Kidney (tissue), 14 donors: ENCODE data around the gene CCDC97. TPM values are rescaled to one million over a fixed set of nuclear protein-coding genes. Genes with fewer than 3 reads are reported as not detected.

Experiments used
- DNase-seq, 5 donors: peaks; one replicate each; pipeline ENCODE4 v3.0.0-alpha.2; 2013 to 2020
- FAIRE-seq: peaks from 2 replicates; lab custom pipeline; 2012; peaks lifted over from hg19 to GRCh38; lab: Jason Lieb, UNC
- H3K27ac ChIP-seq, 2 donors: one replicate each; pipeline ENCODE4 v1.7.0; 2013; ENCODE audit warnings: low read depth in 2 of 2, low read length in 2 of 2, inconsistent platforms in 1 of 2
- H3K27me3 ChIP-seq: one replicate; pipeline ENCODE4 v1.7.1; 2013; ENCODE audit warnings: low read length, inconsistent platforms; ENCODE audit not compliant: control insufficient read depth, insufficient read depth
- H3K36me3 ChIP-seq, 3 donors: one replicate each; pipeline versions ENCODE4 v1.7.0 to v1.7.1; 2013; ENCODE audit warnings: low read length in 3 of 3, control low read depth in 1 of 3, inconsistent platforms in 1 of 3; ENCODE audit not compliant: insufficient read depth in 3 of 3, control insufficient read depth in 2 of 3
- H3K4me1 ChIP-seq, 3 donors: one replicate each; pipeline versions ENCODE4 v1.7.0 to v1.7.1; 2013; ENCODE audit warnings: low read length in 3 of 3, inconsistent platforms in 1 of 3, low read depth in 1 of 3; ENCODE audit not compliant: control insufficient read depth in 2 of 3, insufficient read depth in 2 of 3
- H3K4me3 ChIP-seq, 3 donors: one replicate each; pipeline versions ENCODE4 v1.7.0 to v1.8.1; 2013; ENCODE audit warnings: low read length in 3 of 3, control low read depth in 1 of 3, inconsistent platforms in 1 of 3
- H3K9ac ChIP-seq, 3 donors: one replicate each; pipeline versions ENCODE4 v1.7.0 to v1.7.1; 2013; ENCODE audit warnings: low read length in 3 of 3, control low read depth in 1 of 3, inconsistent platforms in 1 of 3
- H3K9me3 ChIP-seq, 3 donors: one replicate each; pipeline versions ENCODE4 v1.7.0 to v1.7.1; 2013; ENCODE audit warnings: low read length in 3 of 3, control low read depth in 1 of 3, inconsistent platforms in 1 of 3; ENCODE audit not compliant: control insufficient read depth in 2 of 3, insufficient read depth in 1 of 3
- intact Hi-C: fragments of 100-400 bp; cut with DNase I; formaldehyde crosslinking; loops from one replicate; pipeline ENCODE4 v1.11.1; 2022
- polyA plus RNA-seq: library from polyadenylated mRNA; stranded (reverse); fragments of 350-450 nt; fragmentation: Illumina TruSeq; extraction: RNeasy Lipid Tissue Mini Kit (QIAGEN cat#74804); gene quantifications from one replicate; pipeline ENCODE4 v1.2.3, GENCODE V29; 2014; ENCODE audit warnings: low read depth, low replicate concordance; ENCODE audit not compliant: insufficient read depth
- total RNA-seq: library from RNA; stranded (reverse); fragmentation: NEBNext Ultra II Directional; extraction: Animal tissue kit (Norgen Biotek cat#: 25700); gene quantifications from one replicate; pipeline ENCODE4 v1.2.1, GENCODE V29; 2021
- TF ChIP-seq, protein P1 (sequence below): IDR thresholded peaks from 3 replicates; pipeline ENCODE4 v1.5.1; 2012; ENCODE audit warnings: mild to moderate bottlenecking, moderate library complexity, borderline replicate concordance; ENCODE audit not compliant: insufficient read depth; ENCODE audit errors: extremely low read depth
- donor health status: control.
- donor health status: control.
- donor health status: control.
- donor health status: control.
- donor health status: control.
- donor health status: DM: yes; HTN: yes; CAD: no.
- donor health status: Normal renal cell carcinoma (clear cell type).

CCDC97 gene
- total and polyA plus RNA-seq, 2 donors from 2014 or later, result 9.8 to 28.1 TPM

DNA sequence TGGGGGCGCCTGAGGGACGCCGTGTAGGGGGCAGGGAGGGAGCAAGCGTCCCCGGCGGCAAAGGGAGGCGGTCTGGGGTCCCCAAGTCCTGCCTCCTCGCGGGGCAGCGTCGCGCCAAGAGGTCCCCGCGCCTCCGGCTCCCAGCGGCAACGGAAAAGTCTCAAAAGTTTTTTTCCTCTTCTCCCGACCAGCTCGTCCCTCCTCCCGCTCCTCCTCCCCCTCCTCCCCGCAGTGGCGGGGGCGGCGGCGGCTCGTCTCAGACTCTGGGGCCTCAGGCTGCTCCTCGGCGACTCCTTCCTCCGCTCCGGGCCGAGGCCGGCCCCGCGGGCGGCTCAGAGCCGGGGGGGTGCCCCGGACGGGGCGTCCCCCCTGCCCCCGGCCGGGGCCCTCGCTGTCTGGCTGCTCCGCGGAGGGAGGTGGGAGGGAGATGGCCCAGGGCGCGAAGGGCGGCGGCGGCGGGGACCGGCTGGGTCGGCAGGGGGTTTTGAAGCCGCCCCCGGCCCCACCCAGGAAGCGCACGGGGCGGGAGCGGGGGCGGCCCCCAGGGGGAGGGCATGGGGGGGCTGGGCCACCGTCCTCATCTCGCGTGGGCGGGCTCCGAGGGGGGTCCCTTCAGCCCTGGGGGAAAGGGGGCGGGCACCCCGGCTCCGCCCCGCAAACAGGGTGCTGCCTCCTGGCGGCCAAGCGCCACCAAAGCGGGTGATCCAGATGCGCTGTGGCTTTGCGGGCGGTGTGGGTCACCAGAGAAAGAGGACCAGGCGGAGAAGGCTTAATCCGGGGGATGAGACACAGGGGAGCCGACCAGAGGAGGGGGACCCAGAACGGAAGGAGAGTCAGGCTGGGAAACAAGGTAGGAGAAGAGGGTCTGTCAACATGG lies 43.7 kb downstream of the CCDC97 start, which contains the start of gene TGFB1:
TSS of gene TGFB1 (minus strand) at position 457 of the 877 bp plus-strand sequence. CDS start 878 bp downstream, outside the sequence.
- Histone ChIP-seq H3K27ac (peak within 1 kb of the TSS; percentile 43 to 80), H3K4me3 (peak within 1 kb of the TSS; percentile 56 to 74 (median 71)), H3K9me3 (no peaks in the 10 kb centered on the region), H3K27me3 (no peaks in the 10 kb centered on the region), H3K4me1 (peaks cover 0 to 21% (median 3%) of the 10 kb centered on the region in 3 donors), H3K9ac (peak within 1 kb of the TSS; percentile 36 to 69 (median 60)), H3K36me3 (no peaks in the 10 kb centered on the region)
- DNase-seq, result peak; percentile 74 to 96 (median 87)
- TF ChIP-seq, protein P1, sequence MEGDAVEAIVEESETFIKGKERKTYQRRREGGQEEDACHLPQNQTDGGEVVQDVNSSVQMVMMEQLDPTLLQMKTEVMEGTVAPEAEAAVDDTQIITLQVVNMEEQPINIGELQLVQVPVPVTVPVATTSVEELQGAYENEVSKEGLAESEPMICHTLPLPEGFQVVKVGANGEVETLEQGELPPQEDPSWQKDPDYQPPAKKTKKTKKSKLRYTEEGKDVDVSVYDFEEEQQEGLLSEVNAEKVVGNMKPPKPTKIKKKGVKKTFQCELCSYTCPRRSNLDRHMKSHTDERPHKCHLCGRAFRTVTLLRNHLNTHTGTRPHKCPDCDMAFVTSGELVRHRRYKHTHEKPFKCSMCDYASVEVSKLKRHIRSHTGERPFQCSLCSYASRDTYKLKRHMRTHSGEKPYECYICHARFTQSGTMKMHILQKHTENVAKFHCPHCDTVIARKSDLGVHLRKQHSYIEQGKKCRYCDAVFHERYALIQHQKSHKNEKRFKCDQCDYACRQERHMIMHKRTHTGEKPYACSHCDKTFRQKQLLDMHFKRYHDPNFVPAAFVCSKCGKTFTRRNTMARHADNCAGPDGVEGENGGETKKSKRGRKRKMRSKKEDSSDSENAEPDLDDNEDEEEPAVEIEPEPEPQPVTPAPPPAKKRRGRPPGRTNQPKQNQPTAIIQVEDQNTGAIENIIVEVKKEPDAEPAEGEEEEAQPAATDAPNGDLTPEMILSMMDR, result peak; percentile 73
- intact Hi-C loops, result no loop called here
- no peak for FAIRE-seq

DNA sequence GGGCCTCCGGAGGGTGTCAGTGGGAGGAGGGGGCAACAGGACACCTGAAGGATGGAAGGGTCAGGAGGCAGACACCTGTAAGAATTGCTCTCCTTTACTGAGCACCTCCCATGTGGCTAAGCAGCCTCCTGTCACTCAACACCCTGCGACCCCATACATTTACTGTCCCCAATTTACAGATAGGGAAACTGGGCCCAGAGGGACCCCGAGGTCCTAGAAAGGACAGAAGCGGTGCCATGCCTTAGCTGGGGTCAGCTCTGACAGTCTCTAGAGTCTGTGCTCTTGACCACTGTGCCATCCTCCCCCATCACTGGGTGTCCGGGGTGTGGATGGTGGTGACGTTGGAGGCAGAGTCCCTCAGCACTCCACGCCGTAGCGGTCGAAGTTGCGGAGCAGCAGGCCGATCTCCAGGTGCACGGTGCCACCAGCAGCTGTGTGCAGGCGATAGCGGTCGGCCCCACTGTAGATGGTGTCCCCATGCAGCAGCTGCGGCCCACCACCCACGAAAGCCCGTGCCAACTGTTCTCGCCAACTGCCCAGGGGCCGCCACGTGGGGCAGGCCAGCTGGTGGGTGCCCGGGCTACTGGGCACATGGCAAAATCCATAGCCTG lies 44.5 kb downstream of the CCDC97 start:
- no peaks in the 10 kb centered on the region for H3K9me3 ChIP-seq
- H3K4me3 ChIP-seq, result peak overlapping the region; percentile 52 to 56 (median 53)
- H3K36me3 ChIP-seq, result no peaks in the 10 kb centered on the region
- intact Hi-C loops, result no loop called here
- FAIRE-seq, result no peak
- H3K9ac ChIP-seq, result peak overlapping the region; percentile 36 to 69 (median 60)
- H3K27ac ChIP-seq, result peak overlapping the region in 1 of 2 donors; percentile 65
- H3K27me3 ChIP-seq, result no peaks in the 10 kb centered on the region
- TF ChIP-seq, protein P1, result no peak
- peaks cover 0 to 18% (median 3%) of the 10 kb centered on the region in 3 donors for H3K4me1 ChIP-seq
- peak in 1 of 5 donors; percentile 81 for DNase-seq

DNA sequence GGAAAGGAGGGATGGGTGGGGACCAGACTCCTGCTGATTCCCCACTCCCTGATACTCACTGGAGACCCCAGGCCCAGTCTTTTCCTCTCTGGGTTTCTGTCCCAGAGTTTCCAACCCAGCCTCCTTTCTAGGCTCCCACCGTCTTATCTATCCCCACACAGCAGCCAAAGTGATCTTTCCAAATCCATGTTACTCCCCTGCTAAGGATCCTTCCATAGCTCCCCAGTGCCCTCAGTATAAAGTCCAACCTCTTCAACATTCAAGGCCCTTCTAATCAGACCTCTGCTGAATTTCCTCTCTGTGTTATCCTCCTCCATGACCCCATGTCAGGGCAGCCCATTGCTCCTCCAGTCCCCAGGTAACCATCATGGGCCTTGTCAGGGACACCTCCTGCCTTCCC lies 45.1 kb downstream of the CCDC97 start:
- Histone ChIP-seq H3K27me3 (no peaks in the 10 kb centered on the region), H3K36me3 (no peaks in the 10 kb centered on the region), H3K9me3 (no peaks in the 10 kb centered on the region), H3K27ac (no peak overlapping the region), H3K9ac (no peak overlapping the region), H3K4me3 (no peak overlapping the region), H3K4me1 (peaks cover 0 to 18% (median 3%) of the 10 kb centered on the region in 3 donors)
- DNase-seq (no peak), FAIRE-seq (no peak)
- intact Hi-C loops, result no loop called here
- TF ChIP-seq, protein P1, result no peak
